ENCODE data around the gene P4HB. TPM values are rescaled to one million over a fixed set of nuclear protein-coding genes. Genes with fewer than 3 reads are reported as not detected.

The P4HB gene
- total RNA-seq, 1 experiment from 2014 or later: 1,635 TPM

DNA sequence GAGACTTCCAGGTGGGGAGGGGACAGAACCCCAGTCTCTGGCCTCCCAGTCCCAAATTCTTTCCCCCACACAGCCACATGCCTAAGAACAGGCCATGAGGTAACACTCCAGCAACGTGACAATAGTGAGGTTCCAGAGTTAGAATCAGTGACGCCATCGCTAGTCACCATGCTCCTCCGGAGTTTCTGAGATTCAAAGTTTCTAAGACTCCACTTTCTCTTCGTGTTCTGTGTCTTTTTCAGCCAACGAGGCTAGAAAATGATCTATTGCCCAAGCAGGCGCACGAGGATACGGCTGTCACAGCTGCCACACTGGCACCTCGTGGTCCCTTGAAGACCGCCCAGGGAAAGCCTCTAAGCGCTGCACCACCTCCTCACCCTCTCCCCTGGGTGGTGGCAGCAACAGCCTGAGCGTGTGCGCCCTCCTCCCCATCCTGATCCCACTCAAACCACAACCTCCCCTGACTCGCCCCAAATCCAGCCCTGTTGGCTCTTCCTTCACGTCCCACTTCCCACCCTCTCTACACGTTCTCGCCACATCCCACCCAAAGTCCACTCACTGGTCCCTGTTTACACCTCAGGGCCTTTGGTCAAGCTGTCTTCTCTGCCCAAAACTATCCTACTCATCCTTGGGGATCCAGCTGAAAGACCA is 28.3 kb downstream of the P4HB start:
- peaks cover 29% of the 10 kb centered on the region for H3K4me1 ChIP-seq (replicated peaks)
- H3K9me3 ChIP-seq (replicated peaks): no peaks in the 10 kb centered on the region
- H3K27ac ChIP-seq: no peak overlapping the region
- H3K4me3 ChIP-seq: peak overlapping the region; percentile 87
- H3K36me3 ChIP-seq: peaks cover 12% of the 10 kb centered on the region; the same call in 1 of the 2 replicates
- DNase-seq (ENCODE audit: low read depth in 1 of 2, low spot score in 2 of 2): peak in 1 of 2 experiments; percentile 39
- no peaks in the 10 kb centered on the region for H3K27me3 ChIP-seq (replicated peaks)

DNA sequence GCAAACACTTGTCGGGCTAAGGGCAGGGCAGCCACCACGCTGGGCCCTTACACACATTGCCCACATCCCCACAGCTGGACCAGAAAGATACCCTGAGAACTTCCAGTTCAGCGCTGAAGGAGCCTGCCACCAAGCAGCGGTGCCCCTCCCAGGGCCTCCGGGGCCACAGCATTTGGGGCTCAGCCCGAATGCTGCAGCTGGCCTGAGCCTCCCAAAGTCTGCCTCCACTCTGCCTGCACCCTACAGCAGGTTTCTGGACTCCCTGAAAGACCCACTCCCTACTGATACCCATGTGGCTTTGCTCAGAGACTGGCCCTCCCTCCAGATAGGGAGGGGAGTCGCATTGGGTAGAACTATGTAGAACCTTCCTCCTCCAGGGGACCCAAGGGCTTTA is 28.8 kb downstream of the P4HB start:
- H3K4me3 ChIP-seq: peak overlapping the region; percentile 87
- no peak for DNase-seq (ENCODE audit: low read depth in 1 of 2, low spot score in 2 of 2)
- no peak overlapping the region for H3K27ac ChIP-seq
- no peaks in the 10 kb centered on the region for H3K27me3 ChIP-seq (replicated peaks)
- no peaks in the 10 kb centered on the region for H3K9me3 ChIP-seq (replicated peaks)
- H3K36me3 ChIP-seq: peaks cover 12% of the 10 kb centered on the region; the same call in 1 of the 2 replicates
- H3K4me1 ChIP-seq (replicated peaks): peaks cover 29% of the 10 kb centered on the region

- no peaks in the 10 kb centered on the region for H3K9me3 ChIP-seq (replicated peaks)
- DNase-seq (ENCODE audit: low read depth in 1 of 2, low spot score in 2 of 2): no peak
- no peak overlapping the region for H3K27ac ChIP-seq
- peaks cover 12% of the 10 kb centered on the region; the same call in 1 of the 2 replicates for H3K36me3 ChIP-seq
- H3K4me3 ChIP-seq: no peak overlapping the region
- peaks cover 29% of the 10 kb centered on the region for H3K4me1 ChIP-seq (replicated peaks)
- no peaks in the 10 kb centered on the region for H3K27me3 ChIP-seq (replicated peaks)
These were observed 30.5 kb downstream of the P4HB start for GRCh38 chr17:81829858-81830257.

DNA sequence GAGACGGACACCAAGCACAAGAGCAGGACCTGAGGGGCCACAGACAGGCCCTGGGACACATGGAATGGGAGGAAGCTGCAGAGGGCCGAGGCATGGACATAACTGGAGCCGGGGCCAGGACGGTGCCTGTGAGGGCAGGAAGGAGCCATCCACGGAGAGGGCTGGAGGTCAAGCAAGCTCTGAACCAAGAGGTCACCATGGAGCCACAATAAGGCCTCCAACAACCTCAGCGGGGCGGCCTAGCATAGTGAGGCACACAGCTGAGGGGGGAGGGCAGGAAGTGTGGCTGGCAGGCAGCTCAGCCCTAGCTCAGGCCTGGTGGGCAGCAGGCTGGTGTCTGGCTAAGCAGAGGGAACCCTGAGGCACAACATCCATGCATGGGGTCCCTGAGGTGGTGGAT is 31.7 kb downstream of the P4HB start:
- no peak overlapping the region for H3K27ac ChIP-seq
- peaks cover 19% of the 10 kb centered on the region for H3K4me1 ChIP-seq (replicated peaks)
- H3K27me3 ChIP-seq (replicated peaks): no peaks in the 10 kb centered on the region
- H3K36me3 ChIP-seq: peaks cover 19% of the 10 kb centered on the region
- no peak overlapping the region for H3K4me3 ChIP-seq
- H3K9me3 ChIP-seq (replicated peaks): no peaks in the 10 kb centered on the region
- DNase-seq (ENCODE audit: low read depth in 1 of 2, low spot score in 2 of 2): no peak

GRCh38 chr17:81825841-81826466 is 34.4 kb downstream of the P4HB start:
- DNase-seq (ENCODE audit: low read depth in 1 of 2, low spot score in 2 of 2): no peak
- Histone ChIP-seq H3K36me3 (peaks cover 26% of the 10 kb centered on the region), H3K9me3 (replicated peaks) (no peaks in the 10 kb centered on the region), H3K27ac (no peak overlapping the region), H3K4me3 (no peak overlapping the region), H3K27me3 (replicated peaks) (no peaks in the 10 kb centered on the region), H3K4me1 (replicated peaks) (peaks cover 14% of the 10 kb centered on the region)

- Histone ChIP-seq H3K4me3 (no peak overlapping the region), H3K9me3 (replicated peaks) (no peaks in the 10 kb centered on the region), H3K27me3 (replicated peaks) (no peaks in the 10 kb centered on the region), H3K27ac (no peak overlapping the region), H3K36me3 (peaks cover 23% of the 10 kb centered on the region), H3K4me1 (replicated peaks) (peaks cover 14% of the 10 kb centered on the region)
- no peak for DNase-seq (ENCODE audit: low read depth in 1 of 2, low spot score in 2 of 2)
These were observed 35.7 kb downstream of the P4HB start for GRCh38 chr17:81824595-81824994.

GRCh38 chr17:81823820-81824550 is 36.4 kb downstream of the P4HB start:
- no peaks in the 10 kb centered on the region; the same call in 1 of the 2 replicates for H3K9me3 ChIP-seq (replicated peaks)
- no peak overlapping the region for H3K27ac ChIP-seq
- DNase-seq (ENCODE audit: low read depth in 1 of 2, low spot score in 2 of 2): no peak
- H3K4me3 ChIP-seq: no peak overlapping the region
- no peaks in the 10 kb centered on the region for H3K27me3 ChIP-seq (replicated peaks)
- H3K4me1 ChIP-seq (replicated peaks): peaks cover 14% of the 10 kb centered on the region
- peaks cover 23% of the 10 kb centered on the region for H3K36me3 ChIP-seq

DNA sequence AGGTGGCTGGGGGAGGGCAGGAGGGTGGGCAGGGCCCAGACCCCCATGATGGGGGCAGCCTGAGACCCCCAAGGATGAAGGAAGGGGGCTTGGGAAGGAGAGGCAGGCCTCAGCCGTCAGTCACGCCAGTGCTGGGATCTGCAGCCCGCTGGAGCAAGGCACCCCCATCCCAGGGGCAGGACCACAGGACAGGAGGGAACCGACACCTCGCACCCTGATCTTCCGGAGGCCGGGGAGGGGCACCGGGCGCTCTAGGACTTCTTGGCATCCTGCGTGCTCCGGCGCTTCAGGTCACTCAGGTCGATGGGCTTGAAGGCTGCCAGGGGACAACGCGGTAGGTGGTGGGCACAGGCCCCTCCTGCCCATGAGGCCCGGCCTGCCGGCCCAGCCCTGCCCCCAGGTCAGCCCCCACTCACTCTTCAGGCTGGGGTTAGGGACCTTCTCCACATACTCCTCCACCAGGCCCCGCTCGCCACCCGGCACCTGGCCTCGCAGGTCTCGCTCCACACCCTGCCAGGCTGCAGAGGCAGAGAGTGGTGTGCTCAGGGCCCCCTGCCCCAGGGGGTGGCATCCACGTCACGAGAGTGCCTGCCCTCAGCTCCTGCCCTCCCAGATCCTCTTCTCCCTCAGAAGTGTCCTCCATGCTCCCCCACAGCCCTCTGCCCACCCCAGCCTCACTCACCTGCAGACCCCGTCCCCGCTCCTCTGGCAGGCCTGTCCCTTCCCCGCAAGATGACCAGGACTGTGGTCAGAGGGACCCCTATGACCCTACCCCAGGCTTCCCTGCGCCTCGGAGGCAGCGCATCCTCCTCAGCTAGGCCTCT is 37.1 kb downstream of the P4HB start:
- Histone ChIP-seq H3K4me3 (no peak overlapping the region), H3K27me3 (replicated peaks) (no peaks in the 10 kb centered on the region), H3K4me1 (replicated peaks) (peaks cover 14% of the 10 kb centered on the region), H3K36me3 (peaks cover 23% of the 10 kb centered on the region), H3K27ac (no peak overlapping the region), H3K9me3 (replicated peaks) (no peaks in the 10 kb centered on the region; the same call in 1 of the 2 replicates)
- no peak for DNase-seq (ENCODE audit: low read depth in 1 of 2, low spot score in 2 of 2)

GRCh38 chr17:81822312-81822637 is 38.1 kb downstream of the P4HB start:
- H3K4me3 ChIP-seq: no peak overlapping the region
- peak overlapping the region; percentile 9 for H3K27ac ChIP-seq
- peaks cover 23% of the 10 kb centered on the region for H3K36me3 ChIP-seq
- peaks cover 16% of the 10 kb centered on the region for H3K4me1 ChIP-seq (replicated peaks)
- DNase-seq (ENCODE audit: low read depth in 1 of 2, low spot score in 2 of 2): no peak
- no peaks in the 10 kb centered on the region; the same call in 1 of the 2 replicates for H3K9me3 ChIP-seq (replicated peaks)
- H3K27me3 ChIP-seq (replicated peaks): no peaks in the 10 kb centered on the region

DNA sequence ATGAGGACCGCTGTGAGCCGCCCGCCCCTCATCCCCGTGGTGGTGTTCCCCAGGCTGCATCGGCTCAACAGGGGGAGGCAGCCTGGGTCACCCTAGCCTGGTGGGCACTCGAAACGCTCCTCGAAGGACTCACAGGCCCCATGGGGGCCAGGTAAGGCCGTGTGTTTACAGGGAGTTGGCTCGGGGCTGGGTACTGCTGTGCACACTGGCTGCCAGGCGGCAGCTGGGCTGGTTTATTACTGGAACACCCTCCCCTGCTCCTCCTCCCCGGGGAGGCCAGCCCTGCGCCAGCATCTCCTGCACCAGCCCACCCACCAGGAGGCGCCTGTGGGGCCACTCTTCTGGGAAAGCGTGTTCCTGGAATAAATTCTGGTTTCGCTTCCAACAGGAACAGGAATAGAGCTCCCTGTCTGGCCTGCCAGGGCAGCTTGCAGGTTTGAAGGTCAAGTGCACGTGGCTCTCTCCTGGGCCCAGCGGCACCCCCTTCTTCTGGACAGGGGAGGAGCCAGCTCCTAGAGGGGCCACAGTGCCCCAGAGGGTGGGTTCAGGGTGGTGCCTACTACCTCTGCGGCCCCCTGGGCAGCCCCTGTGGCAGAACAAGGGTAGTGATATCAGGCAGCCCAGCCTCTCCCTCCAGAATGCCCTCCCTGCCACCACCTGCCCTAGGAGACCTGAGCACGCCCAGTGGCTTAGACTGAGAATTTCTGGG is 38.6 kb downstream of the P4HB start:
- Histone ChIP-seq H3K36me3 (peaks cover 23% of the 10 kb centered on the region), H3K27me3 (replicated peaks) (0 out of 2 replicates have a peak, but pooled peaks cover 4% of the 10 kb centered on the region), H3K4me3 (no peak overlapping the region), H3K9me3 (replicated peaks) (no peaks in the 10 kb centered on the region; the same call in 1 of the 2 replicates), H3K4me1 (replicated peaks) (peaks cover 21% of the 10 kb centered on the region), H3K27ac (peak overlapping the region; percentile 9)
- DNase-seq (ENCODE audit: low read depth in 1 of 2, low spot score in 2 of 2): peak; percentile 87 to 94

- Histone ChIP-seq H3K27me3 (replicated peaks) (peaks cover 9% of the 10 kb centered on the region; the same call in 1 of the 2 replicates), H3K36me3 (peaks cover 23% of the 10 kb centered on the region), H3K27ac (no peak overlapping the region), H3K4me3 (no peak overlapping the region), H3K4me1 (replicated peaks) (peaks cover 28% of the 10 kb centered on the region), H3K9me3 (replicated peaks) (no peaks in the 10 kb centered on the region; the same call in 1 of the 2 replicates)
- no peak for DNase-seq (ENCODE audit: low read depth in 1 of 2, low spot score in 2 of 2)
These were observed 39.2 kb downstream of the P4HB start for GRCh38 chr17:81821147-81821546.

GRCh38 chr17:81819708-81820107 is 40.6 kb downstream of the P4HB start:
- peaks cover 10% of the 10 kb centered on the region; the same call in 1 of the 2 replicates for H3K27me3 ChIP-seq (replicated peaks)
- no peak overlapping the region for H3K27ac ChIP-seq
- H3K4me1 ChIP-seq (replicated peaks): peaks cover 36% of the 10 kb centered on the region
- peaks cover 22% of the 10 kb centered on the region for H3K36me3 ChIP-seq
- H3K4me3 ChIP-seq: no peak overlapping the region
- DNase-seq (ENCODE audit: low read depth in 1 of 2, low spot score in 2 of 2): no peak
- no peaks in the 10 kb centered on the region; the same call in 1 of the 2 replicates for H3K9me3 ChIP-seq (replicated peaks)

GRCh38 chr17:81817758-81818147 is 42.6 kb downstream of the P4HB start:
- H3K9me3 ChIP-seq (replicated peaks): no peaks in the 10 kb centered on the region; the same call in 1 of the 2 replicates
- H3K4me1 ChIP-seq (replicated peaks): peaks cover 37% of the 10 kb centered on the region
- no peak for DNase-seq (ENCODE audit: low read depth in 1 of 2, low spot score in 2 of 2)
- peaks cover 16% of the 10 kb centered on the region for H3K27me3 ChIP-seq (replicated peaks)
- peaks cover 9% of the 10 kb centered on the region for H3K36me3 ChIP-seq
- H3K27ac ChIP-seq: no peak overlapping the region
- no peak overlapping the region for H3K4me3 ChIP-seq
